BLaER1 (cell line): ENCODE measurements around the gene HBA2.
A peak's percentile ranks its signal among the peaks of the same experiment; 100 is the strongest.
"Not testable (repeated sequence)": the region's sequence is repeated elsewhere in the genome, so short reads cannot be mapped to it uniquely, and the experiment has no call there.

Source experiments
- H3K27ac ChIP-seq: shearing (Covaris generic); formaldehyde crosslinking; 2 replicates; pipeline ENCODE4 v1.8.1; 2022
- H3K27me3 ChIP-seq: shearing (Covaris generic); formaldehyde crosslinking; 2 replicates; pipeline ENCODE4 v1.8.1; 2022
- H3K36me3 ChIP-seq: shearing (Covaris generic); formaldehyde crosslinking; 2 replicates; pipeline ENCODE4 v1.8.1; 2022
- H3K4me1 ChIP-seq: shearing (Covaris generic); formaldehyde crosslinking; 2 replicates; pipeline ENCODE4 v1.8.1; 2022
- H3K4me2 ChIP-seq: shearing (Covaris generic); formaldehyde crosslinking; 2 replicates; pipeline ENCODE4 v1.8.1; 2022
- H3K4me3 ChIP-seq: shearing (Covaris generic); formaldehyde crosslinking; 2 replicates; pipeline ENCODE4 v1.8.1; 2022
- H3K9ac ChIP-seq: shearing (Covaris generic); formaldehyde crosslinking; 2 replicates; pipeline ENCODE4 v1.8.1; 2022
- H3K9me3 ChIP-seq: shearing (Covaris generic); formaldehyde crosslinking; 2 replicates; pipeline ENCODE4 v1.8.1; 2022
- H4K20me1 ChIP-seq: shearing (Covaris generic); formaldehyde crosslinking; 2 replicates; pipeline ENCODE4 v1.8.1; 2022
- Cebpa-rat ChIP-seq: shearing (Covaris generic); IDR thresholded peaks from 2 replicates; pipeline ENCODE4 v1.8.1; 2022

HBA2 gene

GRCh38 chr16:175011-175949, 2.6 kb downstream of the HBA2 start:
- Histone ChIP-seq H3K4me1 (no peaks in the 10 kb centered on the region), H3K4me2 (no peak overlapping the region), H3K36me3 (no peaks in the 10 kb centered on the region), H3K4me3 (no peak overlapping the region), H3K27ac (no peak overlapping the region), H3K9ac (no peak overlapping the region), H4K20me1 (peaks cover 59% of the 10 kb centered on the region), H3K9me3 (no peaks in the 10 kb centered on the region), H3K27me3 (peaks cover 90% of the 10 kb centered on the region)
- TF ChIP-seq Cebpa-rat: no peak

DNA sequence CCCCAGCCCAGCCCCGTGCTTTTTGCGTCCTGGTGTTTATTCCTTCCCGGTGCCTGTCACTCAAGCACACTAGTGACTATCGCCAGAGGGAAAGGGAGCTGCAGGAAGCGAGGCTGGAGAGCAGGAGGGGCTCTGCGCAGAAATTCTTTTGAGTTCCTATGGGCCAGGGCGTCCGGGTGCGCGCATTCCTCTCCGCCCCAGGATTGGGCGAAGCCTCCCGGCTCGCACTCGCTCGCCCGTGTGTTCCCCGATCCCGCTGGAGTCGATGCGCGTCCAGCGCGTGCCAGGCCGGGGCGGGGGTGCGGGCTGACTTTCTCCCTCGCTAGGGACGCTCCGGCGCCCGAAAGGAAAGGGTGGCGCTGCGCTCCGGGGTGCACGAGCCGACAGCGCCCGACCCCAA, 3.3 kb downstream of the HBA2 start:
- Histone ChIP-seq H3K27me3 (peaks cover 90% of the 10 kb centered on the region), H4K20me1 (peaks cover 65% of the 10 kb centered on the region)
- not testable (repeated sequence) for H3K9me3 ChIP-seq, H3K36me3 ChIP-seq, H3K27ac ChIP-seq, H3K4me1 ChIP-seq, H3K4me3 ChIP-seq, H3K9ac ChIP-seq, H3K4me2 ChIP-seq

DNA sequence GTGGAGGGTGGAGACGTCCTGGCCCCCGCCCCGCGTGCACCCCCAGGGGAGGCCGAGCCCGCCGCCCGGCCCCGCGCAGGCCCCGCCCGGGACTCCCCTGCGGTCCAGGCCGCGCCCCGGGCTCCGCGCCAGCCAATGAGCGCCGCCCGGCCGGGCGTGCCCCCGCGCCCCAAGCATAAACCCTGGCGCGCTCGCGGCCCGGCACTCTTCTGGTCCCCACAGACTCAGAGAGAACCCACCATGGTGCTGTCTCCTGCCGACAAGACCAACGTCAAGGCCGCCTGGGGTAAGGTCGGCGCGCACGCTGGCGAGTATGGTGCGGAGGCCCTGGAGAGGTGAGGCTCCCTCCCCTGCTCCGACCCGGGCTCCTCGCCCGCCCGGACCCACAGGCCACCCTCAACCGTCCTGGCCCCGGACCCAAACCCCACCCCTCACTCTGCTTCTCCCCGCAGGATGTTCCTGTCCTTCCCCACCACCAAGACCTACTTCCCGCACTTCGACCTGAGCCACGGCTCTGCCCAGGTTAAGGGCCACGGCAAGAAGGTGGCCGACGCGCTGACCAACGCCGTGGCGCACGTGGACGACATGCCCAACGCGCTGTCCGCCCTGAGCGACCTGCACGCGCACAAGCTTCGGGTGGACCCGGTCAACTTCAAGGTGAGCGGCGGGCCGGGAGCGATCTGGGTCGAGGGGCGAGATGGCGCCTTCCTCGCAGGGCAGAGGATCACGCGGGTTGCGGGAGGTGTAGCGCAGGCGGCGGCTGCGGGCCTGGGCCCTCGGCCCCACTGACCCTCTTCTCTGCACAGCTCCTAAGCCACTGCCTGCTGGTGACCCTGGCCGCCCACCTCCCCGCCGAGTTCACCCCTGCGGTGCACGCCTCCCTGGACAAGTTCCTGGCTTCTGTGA, 4.1 kb downstream of the HBA2 start, which contains the start of gene HBA1:
Gene HBA1, plus strand, starts transcription at position 204 of the 906 bp plus-strand sequence. Its CDS starts 37 bp downstream, at position 241.
- not testable (repeated sequence) for H3K27ac ChIP-seq, H3K4me3 ChIP-seq

GRCh38 chr16:177394-177822, 4.7 kb downstream of the HBA2 start:
- H3K4me3 ChIP-seq: no peak overlapping the region
- no peaks in the 10 kb centered on the region for H3K36me3 ChIP-seq
- no peak overlapping the region for H3K9ac ChIP-seq
- no peak for TF ChIP-seq Cebpa-rat
- peaks cover 70% of the 10 kb centered on the region for H4K20me1 ChIP-seq
- H3K4me1 ChIP-seq: peaks cover 12% of the 10 kb centered on the region
- no peaks in the 10 kb centered on the region for H3K9me3 ChIP-seq
- H3K4me2 ChIP-seq: no peak overlapping the region
- no peak overlapping the region for H3K27ac ChIP-seq
- H3K27me3 ChIP-seq: peaks cover 85% of the 10 kb centered on the region

More for the DNA sequence above, 4.1 kb downstream of the HBA2 start, which contains the start of gene HBA1:
- H3K9me3 ChIP-seq, H3K36me3 ChIP-seq, H3K9ac ChIP-seq, H3K4me2 ChIP-seq: not testable (repeated sequence)
- Histone ChIP-seq H3K4me1 (peaks cover 12% of the 10 kb centered on the region), H3K27me3 (peaks cover 90% of the 10 kb centered on the region), H4K20me1 (peaks cover 66% of the 10 kb centered on the region)

- Histone ChIP-seq H4K20me1 (peaks cover 77% of the 10 kb centered on the region), H3K4me2 (no peak overlapping the region)
Measured at GRCh38 chr16:177981-178667, 5.4 kb downstream of the HBA2 start.

DNA sequence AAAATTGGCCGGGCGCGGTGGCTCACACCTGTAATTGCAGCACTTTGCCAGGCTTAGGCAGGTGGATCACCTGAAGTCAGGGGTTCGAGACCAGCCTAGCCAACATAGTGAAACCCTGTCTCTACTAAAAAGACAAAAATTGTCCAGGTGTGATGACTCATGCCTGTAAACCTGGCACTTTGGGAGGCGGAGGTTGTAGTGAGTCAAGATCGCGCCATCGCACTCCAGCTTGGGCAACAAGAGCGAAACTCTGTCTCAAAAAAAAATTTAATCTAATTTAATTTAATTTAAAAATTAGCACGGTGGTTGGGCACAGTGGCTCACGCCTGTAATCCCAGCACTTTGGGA, 6.0 kb downstream of the HBA2 start:
- H3K4me2 ChIP-seq: no peak overlapping the region
- H4K20me1 ChIP-seq: peaks cover 82% of the 10 kb centered on the region
- H3K27me3 ChIP-seq: peaks cover 79% of the 10 kb centered on the region
- 0 out of 2 replicates have a peak, but pooled peaks cover 6% of the 10 kb centered on the region for H3K36me3 ChIP-seq
- TF ChIP-seq Cebpa-rat: no peak
- peaks cover 12% of the 10 kb centered on the region for H3K4me1 ChIP-seq
- H3K4me3 ChIP-seq: no peak overlapping the region
- no peaks in the 10 kb centered on the region for H3K9me3 ChIP-seq
- no peak overlapping the region for H3K27ac ChIP-seq
- H3K9ac ChIP-seq: no peak overlapping the region

More at GRCh38 chr16:177981-178667, 5.4 kb downstream of the HBA2 start:
- H3K4me1 ChIP-seq: peaks cover 12% of the 10 kb centered on the region
- H3K9ac ChIP-seq: no peak overlapping the region
- no peak overlapping the region for H3K4me3 ChIP-seq
- no peak for TF ChIP-seq Cebpa-rat
- H3K9me3 ChIP-seq: no peaks in the 10 kb centered on the region
- H3K36me3 ChIP-seq: 0 out of 2 replicates have a peak, but pooled peaks cover 2% of the 10 kb centered on the region
- peaks cover 84% of the 10 kb centered on the region for H3K27me3 ChIP-seq
- no peak overlapping the region for H3K27ac ChIP-seq

DNA sequence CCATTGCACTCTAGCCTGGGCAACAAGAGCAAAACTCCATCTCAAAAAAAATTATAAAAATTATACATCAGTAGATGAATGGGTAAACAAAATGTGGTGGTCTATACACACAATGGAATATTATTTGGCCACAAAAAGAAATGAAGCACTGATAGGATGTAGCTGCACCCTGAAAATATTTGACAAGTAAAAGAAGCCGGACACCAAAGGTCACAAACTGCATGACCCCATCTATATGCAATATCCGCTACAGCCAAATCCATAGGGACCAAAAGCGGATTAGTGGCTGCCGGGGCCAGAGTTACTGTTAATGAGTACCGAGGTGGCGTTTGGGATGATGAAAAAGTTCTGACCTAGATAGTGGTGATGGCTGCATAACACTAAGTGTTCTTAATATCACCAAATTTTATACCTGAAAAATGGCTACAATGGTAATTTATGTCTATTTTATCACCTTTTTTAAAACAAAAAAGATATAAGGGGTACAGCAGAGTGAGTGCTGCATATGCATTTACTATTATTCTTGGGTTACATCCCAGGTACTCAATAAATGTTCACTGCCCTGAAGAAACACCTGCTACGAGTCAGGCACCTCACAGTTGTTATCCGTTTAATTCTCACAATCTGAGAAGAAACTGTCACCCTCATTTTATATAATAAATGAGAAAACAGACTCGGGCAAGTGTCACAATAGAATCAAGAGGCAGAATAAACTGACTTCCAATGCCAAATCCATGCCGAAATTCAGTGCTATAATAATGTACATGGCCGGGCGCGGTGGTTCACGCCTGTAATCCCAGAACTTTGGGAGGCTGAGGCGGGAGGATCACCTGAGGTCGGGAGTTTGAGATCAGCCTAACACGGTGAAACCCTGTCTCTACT, 6.8 kb downstream of the HBA2 start:
- Histone ChIP-seq H4K20me1 (peaks cover 84% of the 10 kb centered on the region), H3K9me3 (no peaks in the 10 kb centered on the region), H3K36me3 (peaks cover 14% of the 10 kb centered on the region), H3K9ac (no peak overlapping the region), H3K4me1 (peaks cover 12% of the 10 kb centered on the region), H3K27ac (no peak overlapping the region), H3K4me2 (no peak overlapping the region), H3K27me3 (peaks cover 71% of the 10 kb centered on the region), H3K4me3 (no peak overlapping the region)
- no peak for TF ChIP-seq Cebpa-rat

- Histone ChIP-seq H4K20me1 (peaks cover 84% of the 10 kb centered on the region), H3K4me3 (peak within 1 kb of the TSS; percentile 60), H3K9me3 (no peaks in the 10 kb centered on the region), H3K27ac (peak within 1 kb of the TSS; percentile 43; the same call in 1 of the 2 replicates), H3K4me2 (peak within 1 kb of the TSS; percentile 96), H3K4me1 (peaks cover 12% of the 10 kb centered on the region), H3K36me3 (peaks cover 22% of the 10 kb centered on the region), H3K27me3 (peaks cover 63% of the 10 kb centered on the region), H3K9ac (peak within 1 kb of the TSS; percentile 48; the same call in 1 of the 2 replicates)
- TF ChIP-seq Cebpa-rat: no peak
Measured at GRCh38 chr16:180101-180675, 7.5 kb downstream of the HBA2 start, which contains the start of gene HBQ1. HBQ1 (plus strand) TSS chr16:180459; CDS start chr16:180487, 28 bp downstream.
